NCI-H1105 (cell line): ENCODE data around the gene INSR.

Experiments
- DNase-seq: peaks from one replicate; lab custom pipeline; 2025; lab: John Stamatoyannopoulos, UW

Gene INSR

DNA sequence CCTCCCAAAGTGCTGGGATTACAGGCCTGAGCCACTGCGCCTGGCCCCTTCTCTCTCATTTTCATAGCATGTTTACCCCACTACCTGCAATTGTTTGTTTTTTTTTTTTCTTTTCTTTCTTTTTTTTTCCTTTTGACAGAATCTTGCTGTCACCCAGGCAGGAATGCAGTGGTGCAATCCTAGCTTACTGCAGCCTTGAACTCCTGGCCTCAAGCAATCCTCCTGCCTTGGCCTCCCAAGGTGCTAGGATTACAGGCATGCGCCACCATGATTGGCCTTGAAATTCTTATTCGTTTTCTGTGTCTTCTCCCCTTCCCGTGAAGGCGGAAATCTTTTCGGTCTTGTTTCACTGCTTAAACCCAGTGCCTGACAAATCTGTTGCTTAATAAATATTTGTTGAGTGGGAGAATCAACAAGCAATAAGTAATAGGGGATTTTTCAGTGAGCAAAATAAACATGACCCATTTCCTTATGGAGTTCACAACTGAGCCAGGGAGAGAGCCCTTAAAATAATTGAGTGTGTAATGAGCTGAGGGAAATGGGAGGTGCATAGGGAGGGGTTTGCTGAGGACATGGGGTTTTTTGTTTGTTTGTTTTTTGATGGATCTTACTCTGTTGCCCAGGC, 1.8 kb upstream of the INSR start:
- no peak for DNase-seq

DNA sequence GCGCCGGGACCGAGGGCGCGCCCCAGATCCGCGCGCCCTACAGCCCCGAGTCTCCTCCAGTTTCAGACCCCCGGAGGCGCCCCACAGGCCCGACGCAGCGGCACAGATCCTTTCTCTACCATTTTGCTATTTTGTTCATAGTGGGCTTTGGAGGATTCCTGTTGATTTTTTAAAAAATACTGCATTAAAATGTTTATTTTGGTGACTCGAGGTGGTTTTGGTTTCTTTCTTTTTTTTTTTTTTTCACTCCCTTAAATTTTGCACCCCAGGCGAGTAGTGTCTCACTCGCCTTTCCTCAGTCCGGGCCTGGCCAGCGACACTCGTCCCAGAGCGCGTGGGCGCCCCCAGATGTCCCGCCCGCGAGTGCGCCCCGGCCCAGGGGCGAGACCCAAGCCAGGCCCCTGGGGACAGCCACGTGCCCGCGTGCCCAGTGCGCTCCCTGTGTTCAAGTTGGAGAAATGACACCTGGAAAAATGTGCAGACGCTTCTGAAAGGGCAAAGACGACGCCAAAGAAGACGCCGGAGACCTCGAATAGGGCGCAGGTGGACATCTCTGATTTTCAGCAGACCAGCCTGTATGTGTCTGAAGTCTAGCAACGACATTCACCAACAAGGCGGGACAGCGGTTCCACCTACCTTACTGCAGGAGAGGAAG, 471 bp upstream of the INSR start:
- DNase-seq: peak; percentile 39

- DNase-seq: no peak
Measured at GRCh38 chr19:7292950-7293761, 1.1 kb downstream of the INSR start.

- no peak for DNase-seq
Measured at GRCh38 chr19:7292352-7292949, 1.8 kb downstream of the INSR start.

- no peak for DNase-seq
Measured at GRCh38 chr19:7288977-7289376, 5.2 kb downstream of the INSR start.

GRCh38 chr19:7288131-7288530, 6.1 kb downstream of the INSR start:
- no peak for DNase-seq

GRCh38 chr19:7287722-7288121, 6.5 kb downstream of the INSR start:
- no peak for DNase-seq

DNA sequence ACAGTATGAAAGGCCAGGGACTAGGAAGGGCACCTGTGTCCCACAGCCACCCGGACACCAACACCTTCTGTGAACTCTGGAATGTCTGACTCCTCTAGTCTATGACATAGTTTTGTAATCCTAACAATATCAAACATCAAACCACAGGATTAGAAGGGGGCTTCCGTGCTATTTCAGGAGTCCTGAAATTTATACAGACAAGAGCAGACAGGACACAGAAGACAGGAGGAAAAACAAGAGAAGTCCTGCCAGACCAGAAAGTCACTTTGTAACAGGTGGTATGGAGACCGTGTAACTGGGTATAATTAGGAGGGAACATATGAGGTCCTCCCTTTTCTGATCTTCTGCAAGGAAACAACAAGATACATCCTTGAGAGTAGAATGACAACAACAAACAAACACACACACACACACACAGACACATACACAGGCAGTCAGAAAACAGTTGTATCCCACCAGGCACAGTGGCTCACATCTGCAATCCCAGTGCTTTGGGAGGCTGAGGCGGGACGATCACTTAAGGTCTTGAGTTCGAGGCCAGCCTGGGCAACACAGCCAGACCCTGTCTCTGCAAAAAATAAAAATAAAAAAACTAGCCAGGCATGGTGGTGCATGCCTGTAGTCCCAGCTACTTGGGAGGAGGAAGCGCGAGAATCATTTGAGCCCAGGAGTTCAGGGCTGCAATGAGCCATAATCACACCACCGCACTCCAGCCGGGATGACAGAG, 13.1 kb downstream of the INSR start:
- no peak for DNase-seq

- no peak for DNase-seq
Measured at GRCh38 chr19:7272856-7273578, 21.2 kb downstream of the INSR start.

GRCh38 chr19:7268705-7269098, 25.5 kb downstream of the INSR start:
- no peak for DNase-seq

DNA sequence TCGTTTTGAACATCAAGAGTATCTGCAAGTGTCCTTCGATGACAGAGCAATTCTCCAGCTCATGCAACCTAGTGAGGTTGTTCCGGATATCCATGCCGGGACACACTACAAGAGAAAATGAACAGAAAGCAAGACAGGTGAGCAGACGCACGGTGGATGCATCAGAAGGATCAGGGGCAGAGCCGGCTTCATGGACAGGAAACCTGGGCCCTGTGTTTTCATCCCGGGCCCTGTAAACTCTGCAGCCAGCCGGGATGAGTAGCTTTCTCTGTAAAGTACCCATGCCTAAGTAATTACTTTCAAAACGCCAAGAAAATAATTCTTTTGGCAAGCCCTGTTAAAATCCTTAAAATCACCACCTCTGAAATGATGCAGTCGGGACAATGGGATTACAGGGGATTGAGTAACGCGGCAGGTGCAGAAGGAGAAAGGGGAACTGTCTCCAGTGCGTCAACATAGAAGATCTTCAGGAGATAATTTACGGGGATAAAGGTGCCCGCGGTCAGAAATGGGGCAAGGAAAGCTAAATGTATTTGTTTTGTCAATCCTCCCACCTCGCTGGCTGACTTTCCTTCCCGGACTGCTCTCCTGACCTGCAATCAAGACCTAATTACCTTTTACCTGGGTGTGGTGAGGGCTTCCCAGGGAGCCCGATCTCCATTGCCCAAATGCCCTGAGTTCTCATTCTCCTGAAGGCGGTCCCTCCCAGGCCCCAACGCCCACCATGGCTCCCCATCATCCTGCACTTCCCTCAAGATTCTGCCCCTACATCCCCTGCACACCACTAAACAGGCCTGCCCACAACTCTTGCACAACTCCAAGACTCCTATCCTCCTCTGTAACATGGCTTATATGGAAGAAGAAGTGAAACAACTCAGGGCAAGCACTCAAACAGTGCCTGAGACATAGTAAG, 26.2 kb downstream of the INSR start:
- no peak for DNase-seq

DNA sequence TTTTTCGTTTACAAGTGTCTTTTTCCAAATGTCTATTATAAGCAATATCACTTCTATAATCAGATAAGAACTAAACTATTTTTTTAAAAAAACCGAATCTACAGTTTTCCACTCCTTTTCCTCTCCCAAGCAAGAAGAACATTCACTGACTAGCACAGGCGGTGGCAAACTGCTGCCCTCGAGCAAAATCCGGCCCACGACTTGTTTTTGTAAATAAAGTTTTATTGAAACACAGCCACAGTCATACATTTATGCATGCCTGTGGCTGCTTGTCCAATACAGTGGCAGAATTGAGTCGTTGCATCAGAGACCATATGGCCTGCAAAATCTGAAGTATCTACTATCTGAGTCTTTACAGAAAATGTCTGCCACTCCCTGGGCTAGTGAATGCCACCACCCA, 27.4 kb downstream of the INSR start:
- DNase-seq: no peak

DNA sequence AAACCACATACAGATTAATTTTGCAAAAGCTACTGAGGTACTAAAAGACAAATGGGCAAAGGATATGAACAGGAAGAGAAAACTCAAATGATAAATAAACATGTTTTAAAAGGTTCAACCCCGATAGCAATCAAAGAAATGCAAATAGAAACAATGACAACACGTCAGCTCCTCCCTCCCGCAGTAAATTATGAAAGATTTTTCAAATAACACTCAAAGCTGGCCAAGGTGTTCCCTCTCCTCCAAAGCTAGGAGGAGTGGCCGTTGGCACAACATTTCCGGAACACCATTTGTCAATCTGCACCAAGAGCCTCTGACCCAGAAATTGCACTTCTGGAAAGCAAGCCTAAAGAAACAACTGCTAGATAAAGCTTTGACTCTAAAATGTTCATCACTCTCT, 28.3 kb downstream of the INSR start:
- DNase-seq: no peak

DNA sequence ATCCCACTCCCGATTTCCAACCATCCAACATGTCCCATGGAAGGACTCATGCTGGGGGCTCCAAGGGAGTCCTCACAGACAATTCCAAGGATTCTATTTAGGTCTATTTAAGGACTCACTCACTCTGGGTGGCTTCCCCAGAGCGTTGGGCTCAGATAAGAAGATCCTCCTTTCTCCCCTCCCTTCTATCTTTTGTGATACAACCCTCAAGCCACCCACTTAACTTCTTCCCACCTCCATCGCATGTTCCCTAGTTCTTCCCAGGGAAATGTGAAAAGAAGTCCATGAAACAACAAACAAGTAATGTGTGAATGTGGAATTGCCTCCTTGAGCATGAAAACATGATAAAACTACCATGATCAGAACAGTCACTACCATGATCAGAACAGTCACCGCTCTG, 29.4 kb downstream of the INSR start:
- no peak for DNase-seq

- DNase-seq: no peak
Measured at GRCh38 chr19:7263521-7263920, 30.7 kb downstream of the INSR start.

DNA sequence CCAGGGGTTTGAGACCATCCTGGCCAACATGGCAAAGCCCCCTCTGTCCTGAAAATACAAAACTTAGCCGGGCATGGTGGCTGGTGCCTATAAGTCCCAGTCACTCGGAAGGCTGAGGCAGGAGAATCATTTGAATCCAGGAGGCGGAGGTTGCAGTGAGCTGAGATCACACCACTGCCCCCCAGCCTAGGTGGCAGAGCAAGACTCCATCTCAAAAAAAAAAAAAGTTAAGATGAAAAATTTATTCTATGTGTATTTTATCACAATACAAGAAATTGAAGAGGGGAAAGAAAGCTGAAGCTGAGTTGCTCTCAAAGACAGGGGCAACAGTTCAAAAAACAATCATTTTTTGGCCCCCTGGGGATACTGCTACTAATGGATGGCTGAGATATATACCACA, 31.1 kb downstream of the INSR start:
- no peak for DNase-seq

GRCh38 chr19:7262470-7262869, 31.7 kb downstream of the INSR start:
- no peak for DNase-seq

- DNase-seq: no peak
Measured at GRCh38 chr19:7260161-7260560, 34.1 kb downstream of the INSR start.

- DNase-seq: no peak
Measured at GRCh38 chr19:7258840-7259395, 35.3 kb downstream of the INSR start.
